Measurements from ENCODE around the gene RNF208. TPM values are rescaled to one million over a fixed set of nuclear protein-coding genes. Genes with fewer than 3 reads are reported as not detected.

The RNF208 gene
- total RNA-seq, 2 experiments from 2014 or later, result 6.0 to 7.1 TPM

GRCh38 chr9:137236238-137236935 lies 14.3 kb upstream of the RNF208 start:
- H3K36me3 Mint-ChIP-seq, result peaks cover 6% of the 10 kb centered on the region

DNA sequence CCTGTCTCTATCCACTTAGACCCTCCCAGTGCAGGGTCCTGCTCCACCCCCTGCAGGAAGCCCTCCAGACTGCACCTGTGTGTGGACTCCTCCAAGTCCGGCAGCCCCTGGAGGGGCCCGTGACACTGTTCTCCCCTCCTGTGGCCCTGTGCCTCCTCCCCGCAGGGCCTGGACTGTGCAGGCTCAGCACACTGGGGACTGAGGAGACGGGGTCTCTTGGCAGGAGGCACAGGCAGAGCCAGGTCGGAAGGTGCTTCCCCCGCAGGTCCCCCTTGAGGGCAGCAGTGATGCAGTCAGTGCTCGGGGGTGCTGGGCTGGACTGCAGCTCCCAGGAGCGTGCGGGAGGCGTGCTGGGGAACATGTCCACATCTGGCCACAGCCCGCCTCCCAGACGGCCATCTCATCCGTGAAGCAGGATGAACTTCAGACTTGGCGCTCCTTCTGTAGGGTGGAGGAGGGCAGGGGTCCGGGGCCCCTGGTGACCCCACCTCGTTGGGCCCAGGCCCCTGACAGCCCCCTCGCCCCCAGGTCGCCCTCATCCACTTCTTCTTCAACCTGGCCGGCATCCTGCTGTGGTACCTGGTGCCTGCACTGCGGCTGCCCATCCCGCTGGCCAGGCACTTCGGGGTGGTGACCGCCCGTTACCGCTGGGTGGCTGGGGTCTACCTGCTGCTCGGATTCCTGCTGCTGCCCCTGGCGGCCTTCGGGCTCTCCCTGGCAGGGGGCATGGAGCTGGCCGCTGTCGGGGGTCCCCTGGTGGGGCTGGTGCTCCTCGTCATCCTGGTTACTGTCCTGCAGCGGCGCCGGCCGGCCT lies 13.6 kb upstream of the RNF208 start:
- H3K36me3 Mint-ChIP-seq, result peaks cover 4% of the 10 kb centered on the region
- H3K27me3 Mint-ChIP-seq, result peaks cover 5% of the 10 kb centered on the region
- H3K9me3 Mint-ChIP-seq, result no peaks in the 10 kb centered on the region
- H3K4me1 Mint-ChIP-seq, result peaks cover 9% of the 10 kb centered on the region
- no peak for DNase-seq
- H3K4me3 Mint-ChIP-seq, result no peak overlapping the region
- no peak overlapping the region for H3K27ac Mint-ChIP-seq

More at GRCh38 chr9:137236238-137236935, 14.3 kb upstream of the RNF208 start:
- no peak overlapping the region for H3K27ac Mint-ChIP-seq
- no peak overlapping the region for H3K4me3 Mint-ChIP-seq
- H3K4me1 Mint-ChIP-seq, result peaks cover 9% of the 10 kb centered on the region
- H3K27me3 Mint-ChIP-seq, result peaks cover 5% of the 10 kb centered on the region
- DNase-seq, result peak; percentile 90
- H3K9me3 Mint-ChIP-seq, result no peaks in the 10 kb centered on the region

DNA sequence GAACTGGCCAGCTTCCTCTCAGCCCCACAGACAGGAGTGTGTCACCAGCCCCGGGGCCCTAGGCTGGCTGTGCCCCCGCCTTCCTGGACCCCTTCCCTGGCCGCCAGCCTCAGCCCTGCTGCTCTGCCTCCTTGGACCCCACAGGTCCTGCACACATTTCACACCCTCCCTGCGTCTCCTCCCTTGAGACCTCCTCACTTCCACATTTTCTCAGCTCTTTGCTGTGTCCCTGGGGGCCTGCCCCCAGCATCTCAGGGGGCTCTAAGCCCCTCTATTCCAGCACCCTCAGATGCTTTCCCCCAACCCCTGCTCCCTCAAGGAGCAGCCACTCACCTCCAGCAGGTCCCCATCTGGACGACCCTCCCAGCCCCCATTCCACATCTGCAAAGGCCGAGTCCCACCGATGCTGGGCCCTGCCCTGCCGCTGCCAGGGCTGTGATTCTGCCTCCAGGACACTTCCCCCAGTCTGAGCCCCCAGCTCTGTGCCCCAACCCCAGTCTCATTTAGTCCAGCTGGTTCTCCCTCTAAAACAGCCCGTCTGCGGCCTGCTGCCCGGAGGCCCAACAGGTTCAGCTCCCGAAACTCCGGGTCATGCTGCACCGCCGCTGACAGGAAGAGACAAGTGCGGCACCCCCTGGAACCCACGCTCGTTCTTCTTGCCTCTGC lies 12.9 kb upstream of the RNF208 start:
- H3K27me3 Mint-ChIP-seq, result peaks cover 5% of the 10 kb centered on the region
- no peak overlapping the region for H3K27ac Mint-ChIP-seq
- no peak overlapping the region for H3K4me3 Mint-ChIP-seq

DNA sequence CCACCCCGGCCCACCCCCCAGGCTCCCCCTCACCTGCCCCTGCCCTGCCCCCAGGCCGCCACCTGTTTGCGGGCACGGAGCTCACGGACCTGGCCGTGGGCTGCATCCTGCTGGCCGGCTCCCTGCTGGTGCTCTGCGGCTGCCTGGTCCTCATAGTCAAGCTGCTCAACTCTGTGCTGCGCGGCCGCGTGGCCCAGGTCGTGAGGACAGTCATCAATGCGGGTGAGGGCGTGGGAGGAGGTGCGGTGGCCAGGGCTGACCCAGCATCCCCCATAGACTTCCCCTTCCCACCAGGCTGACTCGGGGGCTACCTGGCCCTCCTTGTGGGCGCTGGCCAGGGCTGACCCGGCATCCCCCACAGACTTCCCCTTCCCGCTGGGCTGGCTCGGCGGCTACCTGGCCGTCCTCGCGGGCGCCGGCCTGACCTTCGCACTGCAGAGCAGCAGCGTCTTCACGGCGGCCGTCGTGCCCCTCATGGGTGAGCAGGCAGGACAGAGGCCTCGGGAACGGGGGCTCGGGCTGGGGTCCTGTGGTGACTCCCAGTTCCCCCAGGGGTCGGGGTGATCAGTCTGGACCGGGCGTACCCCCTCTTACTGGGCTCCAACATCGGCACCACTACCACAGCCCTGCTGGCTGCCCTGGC lies 12.1 kb upstream of the RNF208 start:
- Mint-ChIP-seq H3K4me1 (peaks cover 8% of the 10 kb centered on the region), H3K4me3 (no peak overlapping the region), H3K36me3 (peaks cover 4% of the 10 kb centered on the region), H3K9me3 (no peaks in the 10 kb centered on the region), H3K27me3 (peaks cover 5% of the 10 kb centered on the region), H3K27ac (no peak overlapping the region)
- no peak for DNase-seq

More for the DNA sequence above, 12.9 kb upstream of the RNF208 start:
- Mint-ChIP-seq H3K4me1 (peaks cover 9% of the 10 kb centered on the region), H3K9me3 (no peaks in the 10 kb centered on the region), H3K36me3 (peaks cover 4% of the 10 kb centered on the region)
- no peak for DNase-seq

- H3K9me3 Mint-ChIP-seq, result no peaks in the 10 kb centered on the region
- H3K27ac Mint-ChIP-seq, result no peak overlapping the region
- H3K27me3 Mint-ChIP-seq, result peaks cover 9% of the 10 kb centered on the region
- no peaks in the 10 kb centered on the region for H3K36me3 Mint-ChIP-seq
- no peak for DNase-seq
- peaks cover 2% of the 10 kb centered on the region for H3K4me1 Mint-ChIP-seq
- no peak overlapping the region for H3K4me3 Mint-ChIP-seq
Observed at GRCh38 chr9:137233143-137233980, 11.3 kb upstream of the RNF208 start.

- peaks cover 2% of the 10 kb centered on the region for H3K4me1 Mint-ChIP-seq
- H3K27ac Mint-ChIP-seq, result no peak overlapping the region
- H3K27me3 Mint-ChIP-seq, result peaks cover 12% of the 10 kb centered on the region
- H3K9me3 Mint-ChIP-seq, result no peaks in the 10 kb centered on the region
- no peaks in the 10 kb centered on the region for H3K36me3 Mint-ChIP-seq
- DNase-seq, result no peak
- no peak overlapping the region for H3K4me3 Mint-ChIP-seq
Observed at GRCh38 chr9:137232510-137232909, 10.5 kb upstream of the RNF208 start.

GRCh38 chr9:137232101-137232500 lies 10.1 kb upstream of the RNF208 start:
- Mint-ChIP-seq H3K27ac (no peak overlapping the region), H3K9me3 (no peaks in the 10 kb centered on the region)

DNA sequence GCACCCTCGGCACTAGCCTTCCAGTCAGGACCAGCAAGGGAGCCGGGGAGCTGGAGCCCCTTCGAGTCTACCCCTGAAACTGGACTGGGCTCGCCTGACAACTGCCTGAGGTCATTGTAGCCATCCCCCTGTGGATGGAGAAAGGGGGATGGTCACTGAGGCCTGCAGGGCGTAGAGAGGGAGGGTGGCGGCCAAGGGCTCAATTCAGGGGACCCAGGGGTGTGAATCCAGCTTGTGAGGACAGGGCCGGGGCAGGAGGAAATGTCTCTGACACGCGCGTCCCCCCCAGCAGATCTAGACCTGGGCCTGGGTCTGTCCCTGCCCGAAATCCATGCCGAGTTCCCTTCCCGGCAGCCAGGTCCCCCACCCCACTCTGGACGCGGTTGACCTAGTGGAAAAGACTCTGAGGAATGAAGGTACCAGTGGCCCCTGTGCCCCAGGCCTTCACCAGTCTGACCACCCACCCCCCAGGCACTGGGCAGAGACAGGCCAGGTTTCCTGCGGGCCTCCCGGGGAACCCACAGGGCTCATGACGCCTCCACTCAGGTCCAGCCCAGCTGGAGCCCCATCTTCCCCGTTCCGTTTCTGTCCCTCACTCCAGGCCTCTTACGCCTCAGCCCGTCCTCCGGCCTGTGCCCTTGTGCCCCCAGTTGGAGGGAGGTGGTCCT lies 9.5 kb upstream of the RNF208 start:
- H3K4me1 Mint-ChIP-seq, result peaks cover 2% of the 10 kb centered on the region
- no peaks in the 10 kb centered on the region for H3K36me3 Mint-ChIP-seq
- DNase-seq, result no peak
- peaks cover 14% of the 10 kb centered on the region for H3K27me3 Mint-ChIP-seq
- no peak overlapping the region for H3K4me3 Mint-ChIP-seq
- no peak overlapping the region for H3K27ac Mint-ChIP-seq
- H3K9me3 Mint-ChIP-seq, result no peaks in the 10 kb centered on the region

More at GRCh38 chr9:137232101-137232500, 10.1 kb upstream of the RNF208 start:
- no peaks in the 10 kb centered on the region for H3K36me3 Mint-ChIP-seq
- H3K4me3 Mint-ChIP-seq, result no peak overlapping the region
- peaks cover 2% of the 10 kb centered on the region for H3K4me1 Mint-ChIP-seq
- no peak for DNase-seq
- H3K27me3 Mint-ChIP-seq, result peaks cover 14% of the 10 kb centered on the region

GRCh38 chr9:137230705-137231371 lies 8.8 kb upstream of the RNF208 start, which contains the start of gene SLC34A3:
TSS of gene SLC34A3 (plus strand) at chr9:137230901. CDS start at chr9:137231703, 802 bp downstream.
- no peaks in the 10 kb centered on the region for H3K36me3 Mint-ChIP-seq
- no peak for DNase-seq
- no peak within 1 kb of the TSS for H3K4me3 Mint-ChIP-seq
- no peaks in the 10 kb centered on the region for H3K9me3 Mint-ChIP-seq
- H3K27me3 Mint-ChIP-seq, result peaks cover 17% of the 10 kb centered on the region
- no peak within 1 kb of the TSS for H3K27ac Mint-ChIP-seq
- H3K4me1 Mint-ChIP-seq, result peaks cover 2% of the 10 kb centered on the region

DNA sequence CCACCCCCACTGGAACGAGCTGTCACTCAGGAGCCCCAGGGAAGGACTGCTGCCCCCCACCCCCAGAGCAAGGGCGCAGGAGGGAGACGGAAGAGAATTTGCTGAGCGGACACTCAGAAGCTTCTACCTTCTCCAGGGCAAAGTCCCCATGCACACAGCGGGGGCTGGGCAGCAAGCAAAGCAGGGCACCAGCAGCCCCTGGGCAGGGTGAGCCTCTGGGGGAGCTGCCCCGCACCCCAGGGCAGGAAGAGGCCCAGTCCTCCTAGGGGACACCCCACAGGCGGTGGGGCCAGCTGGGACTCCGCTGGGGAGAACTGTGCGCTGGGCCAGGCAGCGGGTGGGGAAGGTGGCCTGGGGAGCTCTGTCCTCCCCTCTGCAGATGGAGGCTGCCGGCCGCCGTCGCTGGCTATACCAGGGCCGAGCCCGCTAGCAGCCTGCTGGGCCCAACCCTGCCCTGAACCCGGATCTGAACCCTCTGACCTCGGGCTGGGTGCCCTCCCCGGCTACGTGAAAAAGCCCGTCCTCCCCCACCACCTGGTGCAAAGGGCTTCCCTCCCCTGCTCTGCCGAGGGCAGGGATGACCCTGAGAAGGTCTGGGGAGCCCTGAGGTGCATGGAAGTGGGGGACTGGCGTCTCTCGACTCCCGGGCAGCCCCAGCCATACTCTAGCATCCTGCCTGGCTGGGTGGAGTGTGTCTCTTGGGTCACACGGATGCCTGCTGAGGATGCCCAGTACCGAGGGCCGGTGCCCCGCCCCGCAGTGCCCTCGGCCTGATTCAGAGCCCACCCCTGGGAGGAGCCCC lies 8.1 kb upstream of the RNF208 start:
- Mint-ChIP-seq H3K4me3 (no peak overlapping the region), H3K9me3 (no peaks in the 10 kb centered on the region), H3K27me3 (peaks cover 13% of the 10 kb centered on the region), H3K27ac (no peak overlapping the region), H3K36me3 (no peaks in the 10 kb centered on the region), H3K4me1 (peaks cover 4% of the 10 kb centered on the region)
- no peak for DNase-seq

DNA sequence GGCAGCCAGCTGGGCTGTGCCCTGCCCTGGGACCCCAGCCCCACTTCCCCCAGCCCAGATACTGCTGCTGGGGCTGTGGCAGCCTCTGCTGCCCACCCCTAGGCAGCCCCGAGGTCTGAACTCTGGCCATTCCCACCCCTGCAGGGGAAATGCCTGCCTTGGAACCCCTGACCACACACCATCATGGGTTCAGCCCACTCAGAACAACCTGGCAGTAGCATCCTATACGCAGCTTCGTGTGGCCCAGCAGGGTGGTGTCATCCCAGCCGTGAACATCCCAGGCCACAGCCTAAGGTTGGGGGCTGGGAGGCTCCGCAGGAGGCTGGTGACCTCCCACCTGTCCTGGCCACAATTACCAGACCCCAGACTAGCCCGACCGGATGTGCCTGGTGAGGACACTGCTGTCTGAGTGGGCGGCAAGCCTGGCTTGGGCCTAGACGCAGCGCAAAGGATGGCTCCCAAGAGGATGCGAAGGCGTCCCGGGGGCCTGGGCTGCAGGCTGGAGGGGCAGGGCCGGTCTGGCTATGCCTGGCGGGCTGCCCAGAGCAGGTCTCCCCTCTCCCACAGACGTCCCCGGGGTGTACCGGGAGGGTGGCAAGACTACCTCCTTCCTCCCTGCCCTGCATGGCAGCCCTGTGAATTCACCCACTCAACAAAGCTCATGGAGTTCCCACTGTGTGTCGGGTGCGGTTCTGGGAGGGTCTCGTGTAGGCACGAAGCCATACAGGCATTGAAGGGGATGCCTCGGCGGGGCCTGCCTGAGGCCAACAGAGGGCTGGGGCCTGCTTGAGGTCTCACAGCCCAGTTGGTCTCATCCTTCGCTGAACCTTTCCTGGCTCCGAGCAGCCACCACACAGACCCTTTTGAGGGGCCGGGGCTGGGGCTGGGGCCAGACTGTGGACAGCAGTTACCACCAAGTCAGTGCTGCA lies 7.2 kb upstream of the RNF208 start:
- DNase-seq, result no peak
- Mint-ChIP-seq H3K9me3 (no peaks in the 10 kb centered on the region), H3K36me3 (no peaks in the 10 kb centered on the region), H3K4me3 (no peak overlapping the region), H3K27ac (no peak overlapping the region), H3K27me3 (peaks cover 12% of the 10 kb centered on the region), H3K4me1 (peaks cover 4% of the 10 kb centered on the region)

DNA sequence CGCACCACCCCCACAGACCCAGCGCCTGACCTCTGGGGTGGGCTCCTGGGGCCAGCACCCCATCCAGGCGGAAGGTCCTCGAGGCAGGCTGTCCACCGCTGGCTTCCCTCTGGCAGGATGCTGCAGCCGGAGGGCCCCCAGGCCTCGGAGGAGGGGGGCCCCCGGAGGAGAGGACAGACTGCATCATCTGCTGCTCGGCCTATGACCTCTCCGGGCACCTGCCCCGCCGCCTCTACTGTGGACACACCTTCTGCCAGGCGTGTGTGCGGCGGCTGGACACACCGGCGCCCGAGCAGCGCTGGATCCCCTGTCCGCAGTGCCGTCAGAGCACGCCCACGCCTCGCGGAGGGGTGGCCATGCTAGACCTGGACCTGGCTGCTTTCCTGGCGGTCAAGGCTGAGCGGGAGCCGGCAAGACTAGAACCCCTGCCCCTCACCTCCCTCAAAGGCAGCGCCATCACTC lies 6.5 kb upstream of the RNF208 start:
- H3K9me3 Mint-ChIP-seq, result no peaks in the 10 kb centered on the region
- H3K36me3 Mint-ChIP-seq, result no peaks in the 10 kb centered on the region
- DNase-seq, result no peak
- no peak overlapping the region for H3K27ac Mint-ChIP-seq
- no peak overlapping the region for H3K4me3 Mint-ChIP-seq
- peaks cover 12% of the 10 kb centered on the region for H3K27me3 Mint-ChIP-seq
- H3K4me1 Mint-ChIP-seq, result peaks cover 4% of the 10 kb centered on the region

Data from activated naive CD8-positive, alpha-beta T cell treated with anti-CD3 and anti-CD28 coated beads for 36 hours (primary cell).